ENCODE results near the gene MYPOP. TPM values are rescaled to one million over a fixed set of nuclear protein-coding genes. Genes with fewer than 3 reads are reported as not detected.
A peak's percentile ranks its signal among the peaks of the same experiment; 100 is the strongest.

MYPOP gene
- total and polyA plus RNA-seq, 9 of the 15 experiments (the other 6 are each of a cell fraction or from before 2014, with no cell fraction given): 0.32 to 7.6 (median 1.6) TPM

DNA sequence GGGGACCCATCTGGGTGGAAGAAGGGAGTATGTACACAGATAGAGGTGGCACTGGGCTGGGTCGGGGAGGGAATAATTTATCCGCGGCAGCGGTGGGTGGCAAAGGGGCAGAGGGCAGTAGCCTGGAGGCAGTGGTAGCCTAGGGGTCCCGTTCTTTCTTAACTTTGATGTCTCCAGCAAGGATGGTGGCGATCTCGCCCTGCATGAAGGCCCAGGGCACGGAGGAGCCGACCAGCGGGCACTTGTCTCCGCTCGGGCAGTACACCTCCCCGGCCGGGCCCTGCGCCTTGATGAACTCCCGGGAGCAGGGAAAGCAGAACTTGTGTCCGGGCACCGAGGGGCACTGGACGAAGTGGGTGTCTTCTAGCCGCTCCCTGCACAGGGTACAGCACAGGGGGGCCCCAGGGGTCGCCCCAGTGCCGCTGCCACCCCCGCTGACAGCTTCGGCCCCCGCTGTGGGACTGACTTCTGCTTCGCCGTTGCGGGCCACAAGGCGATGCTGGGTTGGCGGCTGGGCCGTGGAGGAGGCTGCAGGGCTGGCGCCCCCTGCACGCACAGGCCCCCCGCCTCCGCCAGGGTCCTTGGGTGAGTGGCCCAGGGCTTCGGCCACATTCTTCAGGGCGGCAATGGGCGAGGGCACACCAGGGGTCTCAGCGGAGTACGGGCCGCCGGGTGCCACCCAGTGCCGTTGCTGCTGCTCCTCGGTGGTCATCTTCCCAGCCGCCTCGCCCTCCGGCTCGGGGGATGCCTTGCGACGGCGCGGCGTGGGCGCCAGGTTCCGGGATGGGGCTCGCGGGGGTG is 18.3 kb downstream of the MYPOP start:
- no peak overlapping the region for H3K4me3 ChIP-seq
- no peak for FAIRE-seq
- no peak overlapping the region for H2AFZ ChIP-seq (ENCODE audit: low read depth, low read length)
- BruUV-seq (replicated peaks): no TSS peak
- no peaks in the 10 kb centered on the region for H3K9me1 ChIP-seq (ENCODE audit: control insufficient read depth, insufficient read depth, low read length)
- H3K4me1 ChIP-seq (replicated peaks in 1 of 2; ENCODE audit: control insufficient read depth in 2 of 2, insufficient read depth in 2 of 2, low read length in 2 of 2): peaks cover 34 to 58% of the 10 kb centered on the region in 2 experiments; a peak in 4 of 5 replicates
- H4K20me1 ChIP-seq (replicated peaks; ENCODE audit: control insufficient read depth, insufficient read depth, low read length): no peaks in the 10 kb centered on the region
- no peak for DNase-seq (ENCODE audit: extremely low read depth in 1 of 4, low spot score in 3 of 4)
- H3K27me3 ChIP-seq (ENCODE audit: control insufficient read depth in 2 of 2, insufficient read depth in 2 of 2, low read length in 2 of 2): no peaks in the 10 kb centered on the region
- H3K27ac ChIP-seq (ENCODE audit: extremely low read depth, low read depth, low read length): no peak overlapping the region
- H3K9ac ChIP-seq (ENCODE audit: insufficient read depth in 1 of 2, low read depth in 2 of 2, low read length in 2 of 2): peak overlapping the region in 1 of 2 experiments; percentile 49; a peak in 2 of 4 replicates
- peaks cover 25% of the 10 kb centered on the region for H3K79me2 ChIP-seq (ENCODE audit: control insufficient read depth, insufficient read depth, low read length)
- no peak for ATAC-seq
- H3K36me3 ChIP-seq (ENCODE audit: control insufficient read depth, insufficient read depth, low read length): peaks cover 13% of the 10 kb centered on the region; the same call in 1 of the 3 replicates
- CTCF ChIA-PET (ENCODE audit: low intra/inter-chr PET ratio): interaction anchor here (0.5 to 4.9 kb wide), 3 partner anchors 20 to 67 kb away, joined by 3 to 102 read pairs (median 56); partner anchors contain the start of genes FOXA3 and SYMPK
- 89% methylated on average over 17 of the region's 57 CpGs for WGBS (ENCODE audit: insufficient coverage, low coverage, missing lambda C conversion rate)
- TF ChIP-seq, protein P1, sequence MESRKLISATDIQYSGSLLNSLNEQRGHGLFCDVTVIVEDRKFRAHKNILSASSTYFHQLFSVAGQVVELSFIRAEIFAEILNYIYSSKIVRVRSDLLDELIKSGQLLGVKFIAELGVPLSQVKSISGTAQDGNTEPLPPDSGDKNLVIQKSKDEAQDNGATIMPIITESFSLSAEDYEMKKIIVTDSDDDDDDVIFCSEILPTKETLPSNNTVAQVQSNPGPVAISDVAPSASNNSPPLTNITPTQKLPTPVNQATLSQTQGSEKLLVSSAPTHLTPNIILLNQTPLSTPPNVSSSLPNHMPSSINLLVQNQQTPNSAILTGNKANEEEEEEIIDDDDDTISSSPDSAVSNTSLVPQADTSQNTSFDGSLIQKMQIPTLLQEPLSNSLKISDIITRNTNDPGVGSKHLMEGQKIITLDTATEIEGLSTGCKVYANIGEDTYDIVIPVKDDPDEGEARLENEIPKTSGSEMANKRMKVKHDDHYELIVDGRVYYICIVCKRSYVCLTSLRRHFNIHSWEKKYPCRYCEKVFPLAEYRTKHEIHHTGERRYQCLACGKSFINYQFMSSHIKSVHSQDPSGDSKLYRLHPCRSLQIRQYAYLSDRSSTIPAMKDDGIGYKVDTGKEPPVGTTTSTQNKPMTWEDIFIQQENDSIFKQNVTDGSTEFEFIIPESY (CRISPR knock-in tag; IDR thresholded peaks at IDR 0.05): peak; percentile 93
- TF ChIP-seq ZFX (CRISPR knock-in tag; IDR thresholded peaks at IDR 0.05) (peak; percentile 45; the same call in 1 of the 2 replicates), POLR2A (conservative IDR thresholded peaks at IDR 0.05) (no peak), RBFOX2 (IDR thresholded peaks at IDR 0.05; ENCODE audit: low read depth, low read length) (peak; percentile 39; the same call in 1 of the 2 replicates), HNRNPL (IDR thresholded peaks at IDR 0.05; ENCODE audit: low read depth, low read length) (peak; percentile 62), SRSF9 (IDR thresholded peaks at IDR 0.05; ENCODE audit: borderline replicate concordance, low read depth, low read length) (no peak)
- TF ChIP-seq, protein P2, sequence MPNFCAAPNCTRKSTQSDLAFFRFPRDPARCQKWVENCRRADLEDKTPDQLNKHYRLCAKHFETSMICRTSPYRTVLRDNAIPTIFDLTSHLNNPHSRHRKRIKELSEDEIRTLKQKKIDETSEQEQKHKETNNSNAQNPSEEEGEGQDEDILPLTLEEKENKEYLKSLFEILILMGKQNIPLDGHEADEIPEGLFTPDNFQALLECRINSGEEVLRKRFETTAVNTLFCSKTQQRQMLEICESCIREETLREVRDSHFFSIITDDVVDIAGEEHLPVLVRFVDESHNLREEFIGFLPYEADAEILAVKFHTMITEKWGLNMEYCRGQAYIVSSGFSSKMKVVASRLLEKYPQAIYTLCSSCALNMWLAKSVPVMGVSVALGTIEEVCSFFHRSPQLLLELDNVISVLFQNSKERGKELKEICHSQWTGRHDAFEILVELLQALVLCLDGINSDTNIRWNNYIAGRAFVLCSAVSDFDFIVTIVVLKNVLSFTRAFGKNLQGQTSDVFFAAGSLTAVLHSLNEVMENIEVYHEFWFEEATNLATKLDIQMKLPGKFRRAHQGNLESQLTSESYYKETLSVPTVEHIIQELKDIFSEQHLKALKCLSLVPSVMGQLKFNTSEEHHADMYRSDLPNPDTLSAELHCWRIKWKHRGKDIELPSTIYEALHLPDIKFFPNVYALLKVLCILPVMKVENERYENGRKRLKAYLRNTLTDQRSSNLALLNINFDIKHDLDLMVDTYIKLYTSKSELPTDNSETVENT (CRISPR knock-in tag; IDR thresholded peaks at IDR 0.05): 0 out of 2 replicates have a peak, but pooled peaks have one; percentile 45
- no peaks in the 10 kb centered on the region for H3K9me3 ChIP-seq (replicated peaks; ENCODE audit: control insufficient read depth, insufficient read depth, low read depth, low read length)
- H3K4me2 ChIP-seq (ENCODE audit: insufficient read depth, low read length): no peak overlapping the region
- intact Hi-C loops (cut with micrococcal nuclease): loop anchor here (1.0 kb wide), 2 partner anchors 21 to 67 kb away; partner anchors contain the start of gene SYMPK
- POLR2A ChIA-PET: interaction anchor here (0.6 to 2.3 kb wide), 2 partner anchors 19 to 21 kb away, joined by 4 to 12 read pairs; partner anchors contain the start of gene MYPOP
- in situ Hi-C loops (cut with MboI): no loop called here
